WTC11 (cell line): Measurements from ENCODE around the gene SNX14.

Experiments
- CTCF ChIP-seq: fragments of 200-600 bp; IDR thresholded peaks from 2 replicates; pipeline ENCODE4 v1.8.0; 2022; ENCODE audit warnings: antibody characterized with exemption
- ESRRA ChIP-seq: sonication (generic); formaldehyde crosslinking; IDR thresholded peaks from 2 replicates; pipeline ENCODE4 v1.8.1; 2022; ENCODE audit warnings: mild to moderate bottlenecking, missing genetic modification reagents, borderline replicate concordance
- FOXP1 ChIP-seq: sonication (generic); formaldehyde crosslinking; IDR thresholded peaks from 2 replicates; pipeline ENCODE4 v1.8.0; 2022; ENCODE audit warnings: missing genetic modification reagents, mild to moderate bottlenecking, moderate library complexity, borderline replicate concordance
- NFE2L1 ChIP-seq: sonication (generic); formaldehyde crosslinking; IDR thresholded peaks from 2 replicates; pipeline ENCODE4 v1.8.1; 2023; ENCODE audit warnings: missing genetic modification reagents
- NR1H2 ChIP-seq: sonication (generic); formaldehyde crosslinking; IDR thresholded peaks from 2 replicates; pipeline ENCODE4 v1.9.0; 2021; ENCODE audit warnings: mild to moderate bottlenecking, moderate library complexity, missing genetic modification reagents
- PRRX2 ChIP-seq: fragments of 250-450 bp; sonication (Bioruptor Pico); IDR thresholded peaks from 2 replicates; pipeline ENCODE4 v1.8.0; 2021; ENCODE audit warnings: mild to moderate bottlenecking
- TEAD4 ChIP-seq: sonication (generic); formaldehyde crosslinking; IDR thresholded peaks from 2 replicates; pipeline ENCODE4 v1.8.0; 2022; ENCODE audit warnings: mild to moderate bottlenecking, missing genetic modification reagents
- TF ChIP-seq, protein P1 (sequence below): sonication (generic); formaldehyde crosslinking; conservative IDR thresholded peaks from 2 replicates; pipeline ENCODE4 v1.8.1; 2022; ENCODE audit warnings: mild to moderate bottlenecking, missing genetic modification reagents
- TF ChIP-seq, protein P2 (sequence below): sonication (generic); formaldehyde crosslinking; IDR thresholded peaks from 2 replicates; pipeline ENCODE4 v1.8.1; 2023; ENCODE audit warnings: mild to moderate bottlenecking, missing genetic modification reagents
- TF ChIP-seq, protein P3 (sequence below): sonication (generic); formaldehyde crosslinking; IDR thresholded peaks from 2 replicates; pipeline ENCODE4 v1.8.0; 2022; ENCODE audit warnings: mild to moderate bottlenecking, missing genetic modification reagents

- TF ChIP-seq CTCF (no peak), TEAD4 (CRISPR knock-in tag) (no peak), PRRX2 (no peak), FOXP1 (CRISPR knock-in tag) (no peak), NR1H2 (CRISPR knock-in tag) (no peak), ESRRA (CRISPR knock-in tag) (no peak), NFE2L1 (CRISPR knock-in tag) (no peak)
- TF ChIP-seq, protein P1, sequence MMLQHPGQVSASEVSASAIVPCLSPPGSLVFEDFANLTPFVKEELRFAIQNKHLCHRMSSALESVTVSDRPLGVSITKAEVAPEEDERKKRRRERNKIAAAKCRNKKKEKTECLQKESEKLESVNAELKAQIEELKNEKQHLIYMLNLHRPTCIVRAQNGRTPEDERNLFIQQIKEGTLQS (CRISPR knock-in tag): no peak
- TF ChIP-seq, protein P2, sequence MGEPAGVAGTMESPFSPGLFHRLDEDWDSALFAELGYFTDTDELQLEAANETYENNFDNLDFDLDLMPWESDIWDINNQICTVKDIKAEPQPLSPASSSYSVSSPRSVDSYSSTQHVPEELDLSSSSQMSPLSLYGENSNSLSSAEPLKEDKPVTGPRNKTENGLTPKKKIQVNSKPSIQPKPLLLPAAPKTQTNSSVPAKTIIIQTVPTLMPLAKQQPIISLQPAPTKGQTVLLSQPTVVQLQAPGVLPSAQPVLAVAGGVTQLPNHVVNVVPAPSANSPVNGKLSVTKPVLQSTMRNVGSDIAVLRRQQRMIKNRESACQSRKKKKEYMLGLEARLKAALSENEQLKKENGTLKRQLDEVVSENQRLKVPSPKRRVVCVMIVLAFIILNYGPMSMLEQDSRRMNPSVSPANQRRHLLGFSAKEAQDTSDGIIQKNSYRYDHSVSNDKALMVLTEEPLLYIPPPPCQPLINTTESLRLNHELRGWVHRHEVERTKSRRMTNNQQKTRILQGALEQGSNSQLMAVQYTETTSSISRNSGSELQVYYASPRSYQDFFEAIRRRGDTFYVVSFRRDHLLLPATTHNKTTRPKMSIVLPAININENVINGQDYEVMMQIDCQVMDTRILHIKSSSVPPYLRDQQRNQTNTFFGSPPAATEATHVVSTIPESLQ (CRISPR knock-in tag): no peak
- TF ChIP-seq, protein P3, sequence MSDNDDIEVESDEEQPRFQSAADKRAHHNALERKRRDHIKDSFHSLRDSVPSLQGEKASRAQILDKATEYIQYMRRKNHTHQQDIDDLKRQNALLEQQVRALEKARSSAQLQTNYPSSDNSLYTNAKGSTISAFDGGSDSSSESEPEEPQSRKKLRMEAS (CRISPR knock-in tag): no peak
These were observed 42.4 kb downstream of the SNX14 start for GRCh38 chr6:85551264-85551663.
